ENCODE data around the gene DACH1. TPM values are rescaled to one million over a fixed set of nuclear protein-coding genes. Genes with fewer than 3 reads are reported as not detected.

Gene DACH1
- total and polyA plus RNA-seq, 2 of the 8 experiments (the other 6 are each of a cell fraction or from before 2014, with no cell fraction given) = 0.12 to 0.67 TPM

- no peaks in the 10 kb centered on the region for H3K79me2 ChIP-seq (ENCODE audit: control insufficient read depth in 1 of 2, insufficient read depth in 2 of 2, low read length in 2 of 2)
- no peak overlapping the region for H2AK5ac ChIP-seq (ENCODE audit: low read depth, low read length)
- no peak overlapping the region for H2BK20ac ChIP-seq (ENCODE audit: low read length)
- no peak overlapping the region for H4K91ac ChIP-seq (replicated peaks; ENCODE audit: insufficient read length, low read length)
- H4K5ac ChIP-seq (ENCODE audit: insufficient read length, low read depth, low read length) = no peak overlapping the region
- POLR2A ChIA-PET (ENCODE audit: partially characterized antibody) = no interaction called here
- no peak overlapping the region for H2BK120ac ChIP-seq (replicated peaks; ENCODE audit: low read depth, low read length)
- H3K9me3 ChIP-seq (ENCODE audit: insufficient read depth in 2 of 2, low read depth in 1 of 2, low read length in 1 of 2) = no peaks in the 10 kb centered on the region
- no peak overlapping the region for H4K8ac ChIP-seq (ENCODE audit: extremely low read depth, insufficient read depth, low read length)
- no peak overlapping the region for H3K23ac ChIP-seq (ENCODE audit: insufficient read length)
- no peak overlapping the region for H3K9ac ChIP-seq (replicated peaks in 1 of 4; ENCODE audit: extremely low read depth in 1 of 4, low read depth in 3 of 4, low read length in 3 of 4)
- no peak overlapping the region for H3K14ac ChIP-seq (ENCODE audit: insufficient read length)
- no peak overlapping the region for H3K4me3 ChIP-seq (ENCODE audit: extremely low read depth in 1 of 4, insufficient read depth in 2 of 4, low read depth in 3 of 4, low read length in 4 of 4)
- H2AFZ ChIP-seq (ENCODE audit: low read length) = no peak overlapping the region
- TF ChIP-seq HDAC6 (IDR thresholded peaks at IDR 0.05; ENCODE audit: low read depth, low read length) (no peak), TEAD4 (IDR thresholded peaks at IDR 0.05; ENCODE audit: low read depth, low read length) (no peak), ATF2 (IDR thresholded peaks at IDR 0.05; ENCODE audit: low read length) (no peak), RAD21 (IDR thresholded peaks at IDR 0.05 in 1 of 2, conservative IDR thresholded peaks at IDR 0.05 in 1 of 2; ENCODE audit: low read depth in 2 of 2, low read length in 2 of 2) (no peak), GTF2F1 (IDR thresholded peaks at IDR 0.05; ENCODE audit: borderline replicate concordance, low read depth, low read length) (no peak), SP2 (IDR thresholded peaks at IDR 0.05; ENCODE audit: low read length) (no peak), JUND (IDR thresholded peaks at IDR 0.05; ENCODE audit: low read length) (no peak), RFX5 (IDR thresholded peaks at IDR 0.05; ENCODE audit: borderline replicate concordance, low read depth, low read length) (peak; percentile 20; the same call in 1 of the 2 replicates)
- H3K4me1 ChIP-seq (replicated peaks in 1 of 4; ENCODE audit: control insufficient read depth in 3 of 4, insufficient read depth in 4 of 4, low read length in 3 of 4) = no peaks in the 10 kb centered on the region; a peak in 1 of 7 replicates
- H3K56ac ChIP-seq (replicated peaks; ENCODE audit: insufficient read length, low read depth, low read length) = no peak overlapping the region
- H3K23me2 ChIP-seq (ENCODE audit: low read depth, low read length) = no peaks in the 10 kb centered on the region
- no peaks in the 10 kb centered on the region for H3K36me3 ChIP-seq (ENCODE audit: control insufficient read depth in 2 of 4, insufficient read depth in 4 of 4, low read length in 3 of 4)
- no peak overlapping the region for H3K27ac ChIP-seq (ENCODE audit: low read depth, low read length)
- no peaks in the 10 kb centered on the region for H4K20me1 ChIP-seq (replicated peaks in 1 of 2; ENCODE audit: control insufficient read depth in 1 of 2, insufficient read depth in 2 of 2, low read length in 2 of 2)
- no peak overlapping the region for H3K4ac ChIP-seq (replicated peaks; ENCODE audit: insufficient read length, low read depth, low read length)
- no peaks in the 10 kb centered on the region for H3K79me1 ChIP-seq (ENCODE audit: low read depth, low read length)
- no peaks in the 10 kb centered on the region for H3K27me3 ChIP-seq (replicated peaks in 1 of 4; ENCODE audit: control insufficient read depth in 3 of 4, extremely low read depth in 1 of 4, insufficient read depth in 3 of 4, low read length in 3 of 4)
- FAIRE-seq (no peak), DNase-seq (ENCODE audit: low read depth in 1 of 2, low spot score in 2 of 2) (no peak)
- H3K4me2 ChIP-seq (ENCODE audit: insufficient read depth in 1 of 2, low read depth in 2 of 2, low read length in 2 of 2) = no peak overlapping the region
- CTCF ChIA-PET (ENCODE audit: partially characterized antibody) = interaction anchor here (0.6 to 1.4 kb wide), 2 partner anchors 164 to 176 kb away, joined by 3 read pairs; partner anchors contain the start of gene DACH1
- WGBS, 2 experiments (ENCODE audit: extremely low coverage in 1 of 2, insufficient coverage in 1 of 2, insufficient read length in 1 of 2, insufficient replicate concordance in 2 of 2, low coverage in 1 of 2, low lambda C conversion rate in 2 of 2, missing lambda C conversion rate in 1 of 2) = 94% methylated on average over 2 of the region's 2 CpGs; no CpG with 5 or more reads in 1 of the 2 experiments
- no peak overlapping the region for H2BK12ac ChIP-seq (ENCODE audit: low read depth, low read length)
- H2BK5ac ChIP-seq (ENCODE audit: low read depth, low read length) = no peak overlapping the region
- H2BK15ac ChIP-seq (ENCODE audit: low read length) = no peak overlapping the region
- no peak overlapping the region for H3K18ac ChIP-seq (ENCODE audit: extremely low read depth, low read length)
These were observed 163.9 kb downstream of the DACH1 start for GRCh38 chr13:71703138-71703537.

Measured in H1 (cell line).